Caco-2 (cell line): ENCODE measurements around the gene ITGB6. TPM values are rescaled to one million over a fixed set of nuclear protein-coding genes. Genes with fewer than 3 reads are reported as not detected.

ENCODE experiments used
- BruUV-seq: library from RNA; stranded (reverse); fragments of 400-500 nt; replicated peaks from 2 replicates; lab custom pipeline; 2021; lab: Mats Ljungman, UMichigan
- CTCF ChIA-PET: fragments of 300-600 bp; sonication (Branson Sonifier 250); formaldehyde crosslinking; loops from one replicate; lab custom pipeline; 2022; ENCODE audit warnings: antibody characterized with exemption; lab: Charles Lee
- POLR2A ChIA-PET: fragments of 300-600 bp; sonication (Branson Sonifier 250); formaldehyde crosslinking; loops from one replicate; lab custom pipeline; 2022; ENCODE audit warnings: antibody characterized with exemption; lab: Charles Lee
- DNase-seq, 2 experiments: peaks; one replicate each; pipeline versions ENCODE4 v3.0.0 to v3.0.0-alpha.2; 2020 to 2022
- H3K27me3 ChIP-seq: replicated peaks from 2 replicates; pipeline ENCODE4 v1.6.0; 2011; ENCODE audit warnings: low read length; ENCODE audit not compliant: control insufficient read depth, insufficient read depth
- H3K36me3 ChIP-seq: 2 replicates; pipeline ENCODE4 v1.5.1; 2011; ENCODE audit warnings: low read length; ENCODE audit not compliant: control insufficient read depth, insufficient read depth
- H3K4me1 ChIP-seq: fragments of 250-450 bp; sonication (Bioruptor Pico); 2 replicates; pipeline ENCODE4 v1.5.1; 2020; ENCODE audit warnings: mild to moderate bottlenecking
- H3K4me3 ChIP-seq: 2 replicates; pipeline ENCODE4 v1.5.1; 2011; ENCODE audit warnings: low read depth, mild to moderate bottlenecking, control low read depth, low read length
- H3K9me3 ChIP-seq: fragments of 250-450 bp; sonication (Bioruptor Pico); 2 replicates; pipeline ENCODE4 v1.5.1; 2020; ENCODE audit warnings: mild to moderate bottlenecking, moderate library complexity
- H3K27ac Mint-ChIP-seq: one replicate; pipeline ENCODE4 v1.8.0; 2022; ENCODE audit warnings: mixed read lengths; ENCODE audit not compliant: unreplicated experiment
- H3K27me3 Mint-ChIP-seq: one replicate; pipeline ENCODE4 v1.8.0; 2022; ENCODE audit warnings: mixed read lengths; ENCODE audit not compliant: insufficient read depth, unreplicated experiment
- H3K36me3 Mint-ChIP-seq: one replicate; pipeline ENCODE4 v1.8.0; 2022; ENCODE audit warnings: mild to moderate bottlenecking, mixed read lengths; ENCODE audit not compliant: insufficient read depth, unreplicated experiment
- H3K4me1 Mint-ChIP-seq: one replicate; pipeline ENCODE4 v1.8.0; 2022; ENCODE audit warnings: low read depth, mixed read lengths; ENCODE audit not compliant: unreplicated experiment
- H3K4me3 Mint-ChIP-seq: one replicate; pipeline ENCODE4 v1.8.0; 2022; ENCODE audit warnings: mild to moderate bottlenecking, moderate library complexity, mixed read lengths; ENCODE audit not compliant: unreplicated experiment
- H3K9me3 Mint-ChIP-seq: one replicate; pipeline ENCODE4 v1.8.0; 2022; ENCODE audit warnings: mixed read lengths; ENCODE audit not compliant: unreplicated experiment
- intact Hi-C: fragments of 100-400 bp; cut with micrococcal nuclease; formaldehyde crosslinking; loops from one replicate; pipeline ENCODE4 v1.10.0; 2022; ENCODE audit not compliant: unreplicated experiment
- total RNA-seq: library from RNA; stranded (reverse); gene quantifications from 2 replicates; pipeline ENCODE4 v1.2.3, GENCODE V29; 2022
- TF ChIP-seq, protein P1 (sequence below), 2 experiments: fragments of 200-600 bp in 1 of 2; IDR thresholded peaks; 1 replicate in 1 of 2; 2 replicates in 1 of 2; pipeline versions ENCODE4 v1.5.1 to v1.8.0; 2011 to 2022; ENCODE audit warnings: antibody characterized with exemption in 1 of 2, control low read depth in 1 of 2, inconsistent platforms in 1 of 2, low read depth in 1 of 2, low read length in 1 of 2, mild to moderate bottlenecking in 1 of 2, moderate library complexity in 1 of 2; ENCODE audit not compliant: insufficient read depth in 1 of 2, severe bottlenecking in 1 of 2, unreplicated experiment in 1 of 2

The ITGB6 gene
- total RNA-seq, 1 experiment from 2014 or later = 1.7 TPM

GRCh38 chr2:160207804-160208654, 8.0 kb upstream of the ITGB6 start:
- Mint-ChIP-seq H3K9me3 (no peaks in the 10 kb centered on the region), H3K4me1 (peaks cover 10% of the 10 kb centered on the region), H3K27ac (no peak overlapping the region), H3K4me3 (no peak overlapping the region), H3K36me3 (no peaks in the 10 kb centered on the region), H3K27me3 (no peaks in the 10 kb centered on the region)
- H3K36me3 ChIP-seq = no peaks in the 10 kb centered on the region
- DNase-seq = no peak
- no TSS peak for BruUV-seq
- no peaks in the 10 kb centered on the region for H3K9me3 ChIP-seq
- H3K4me1 ChIP-seq = peaks cover 6% of the 10 kb centered on the region; the same call in 1 of the 2 replicates
- CTCF ChIA-PET = interaction anchor here (1.0 kb wide), 1 partner anchor 98 kb away, joined by 3 read pairs; no protein-coding TSS in a partner anchor
- no peak overlapping the region for H3K4me3 ChIP-seq
- intact Hi-C loops = no loop called here
- H3K27me3 ChIP-seq = no peaks in the 10 kb centered on the region; the same call in 1 of the 2 replicates
- TF ChIP-seq, protein P1, sequence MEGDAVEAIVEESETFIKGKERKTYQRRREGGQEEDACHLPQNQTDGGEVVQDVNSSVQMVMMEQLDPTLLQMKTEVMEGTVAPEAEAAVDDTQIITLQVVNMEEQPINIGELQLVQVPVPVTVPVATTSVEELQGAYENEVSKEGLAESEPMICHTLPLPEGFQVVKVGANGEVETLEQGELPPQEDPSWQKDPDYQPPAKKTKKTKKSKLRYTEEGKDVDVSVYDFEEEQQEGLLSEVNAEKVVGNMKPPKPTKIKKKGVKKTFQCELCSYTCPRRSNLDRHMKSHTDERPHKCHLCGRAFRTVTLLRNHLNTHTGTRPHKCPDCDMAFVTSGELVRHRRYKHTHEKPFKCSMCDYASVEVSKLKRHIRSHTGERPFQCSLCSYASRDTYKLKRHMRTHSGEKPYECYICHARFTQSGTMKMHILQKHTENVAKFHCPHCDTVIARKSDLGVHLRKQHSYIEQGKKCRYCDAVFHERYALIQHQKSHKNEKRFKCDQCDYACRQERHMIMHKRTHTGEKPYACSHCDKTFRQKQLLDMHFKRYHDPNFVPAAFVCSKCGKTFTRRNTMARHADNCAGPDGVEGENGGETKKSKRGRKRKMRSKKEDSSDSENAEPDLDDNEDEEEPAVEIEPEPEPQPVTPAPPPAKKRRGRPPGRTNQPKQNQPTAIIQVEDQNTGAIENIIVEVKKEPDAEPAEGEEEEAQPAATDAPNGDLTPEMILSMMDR (IDR thresholded peaks at IDR 0.05; ENCODE audit: insufficient read depth in 1 of 2, low read depth in 1 of 2, low read length in 1 of 2, severe bottlenecking in 1 of 2, unreplicated experiment in 1 of 2) = no peak
- POLR2A ChIA-PET = no interaction called here

DNA sequence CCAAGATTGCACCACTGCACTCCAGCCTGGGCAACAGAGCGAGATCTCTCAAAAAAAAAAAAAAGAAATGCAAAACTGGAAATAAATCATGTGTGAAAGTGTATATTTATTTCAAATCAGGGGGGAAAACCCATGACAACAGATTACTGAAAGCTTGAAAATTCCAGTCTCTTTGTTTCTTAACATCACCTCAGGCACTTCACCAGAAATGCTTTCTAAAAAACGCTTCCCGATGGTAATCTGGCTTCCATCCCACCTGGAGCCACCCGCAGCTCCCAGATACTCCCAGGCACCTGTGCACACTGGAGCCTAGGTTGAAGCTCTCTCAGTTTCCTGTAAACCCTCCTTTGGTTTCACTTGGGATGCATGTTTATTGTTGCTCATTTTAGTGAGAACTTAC, 7.2 kb upstream of the ITGB6 start:
- TF ChIP-seq, protein P1 (IDR thresholded peaks at IDR 0.05; ENCODE audit: insufficient read depth in 1 of 2, low read depth in 1 of 2, low read length in 1 of 2, severe bottlenecking in 1 of 2, unreplicated experiment in 1 of 2) = no peak
- BruUV-seq = no TSS peak
- peaks cover 14% of the 10 kb centered on the region for H3K4me1 Mint-ChIP-seq
- H3K9me3 ChIP-seq = no peaks in the 10 kb centered on the region
- no peaks in the 10 kb centered on the region; the same call in 1 of the 2 replicates for H3K27me3 ChIP-seq
- ChIA-PET POLR2A (no interaction called here), CTCF (no interaction called here)
- H3K27me3 Mint-ChIP-seq = no peaks in the 10 kb centered on the region
- intact Hi-C loops = no loop called here
- H3K4me3 ChIP-seq = no peak overlapping the region
- no peaks in the 10 kb centered on the region for H3K36me3 ChIP-seq
- no peak for DNase-seq
- no peak overlapping the region for H3K27ac Mint-ChIP-seq
- H3K4me1 ChIP-seq = peaks cover 6% of the 10 kb centered on the region; the same call in 1 of the 2 replicates
- H3K36me3 Mint-ChIP-seq = no peaks in the 10 kb centered on the region
- H3K9me3 Mint-ChIP-seq = no peaks in the 10 kb centered on the region
- no peak overlapping the region for H3K4me3 Mint-ChIP-seq

DNA sequence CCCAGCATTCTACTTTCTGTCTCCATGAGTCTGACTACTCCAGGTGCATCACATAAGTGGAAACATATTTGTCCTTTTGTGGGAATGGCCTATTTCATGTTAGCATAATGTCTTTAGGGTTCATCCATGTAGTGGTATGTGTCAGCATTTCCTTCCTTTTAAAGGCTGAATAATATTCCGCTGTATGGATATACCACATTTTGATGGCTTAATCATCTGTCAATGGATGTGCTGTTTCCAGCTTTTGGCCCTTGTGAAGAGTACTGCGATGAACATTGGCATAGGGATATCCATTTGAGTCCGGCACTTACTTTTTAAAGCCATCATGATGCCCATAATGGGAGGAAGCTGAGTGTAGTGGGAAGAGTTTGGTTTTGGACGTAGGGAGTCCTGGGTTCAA, 6.4 kb upstream of the ITGB6 start:
- CTCF ChIA-PET = no interaction called here
- H3K27me3 Mint-ChIP-seq = no peaks in the 10 kb centered on the region
- POLR2A ChIA-PET = no interaction called here

More for the DNA sequence above, 6.4 kb upstream of the ITGB6 start:
- Histone ChIP-seq H3K4me1 (peaks cover 6% of the 10 kb centered on the region; the same call in 1 of the 2 replicates), H3K36me3 (no peaks in the 10 kb centered on the region), H3K27me3 (no peaks in the 10 kb centered on the region; the same call in 1 of the 2 replicates), H3K9me3 (no peaks in the 10 kb centered on the region), H3K4me3 (no peak overlapping the region)
- Mint-ChIP-seq H3K4me1 (peaks cover 21% of the 10 kb centered on the region), H3K4me3 (no peak overlapping the region), H3K27ac (no peak overlapping the region), H3K36me3 (no peaks in the 10 kb centered on the region), H3K9me3 (no peaks in the 10 kb centered on the region)
- DNase-seq = no peak
- TF ChIP-seq, protein P1 (IDR thresholded peaks at IDR 0.05; ENCODE audit: insufficient read depth in 1 of 2, low read depth in 1 of 2, low read length in 1 of 2, severe bottlenecking in 1 of 2, unreplicated experiment in 1 of 2) = no peak
- BruUV-seq = no TSS peak
- intact Hi-C loops = no loop called here
